Spleen (tissue), 11 donors: Measurements from ENCODE around the gene TBC1D22A. TPM values are rescaled to one million over a fixed set of nuclear protein-coding genes. Genes with fewer than 3 reads are reported as not detected.

Experiments used
- DNase-seq: peaks from one replicate; pipeline ENCODE4 v3.0.0-alpha.2; 2020
- H3K27ac ChIP-seq, 8 donors: fragments of 200-600 bp; sonication (generic) in 7 of 8; 1 replicate in 4 of 8; 2 replicates in 4 of 8; pipeline versions ENCODE4 v1.5.0 to v1.8.0; 2016 to 2021; ENCODE audit warnings: inconsistent platforms in 4 of 8, mild to moderate bottlenecking in 4 of 8, moderate library complexity in 1 of 8
- H3K27me3 ChIP-seq, 7 donors: fragments of 200-600 bp; sonication (generic) in 6 of 7; replicated peaks in 1 of 7; 1 replicate in 4 of 7; 2 replicates in 3 of 7; pipeline versions ENCODE4 v1.5.0 to v1.8.0; 2016 to 2021; ENCODE audit warnings: inconsistent platforms in 3 of 7, mild to moderate bottlenecking in 1 of 7
- H3K36me3 ChIP-seq, 6 donors: fragments of 200-600 bp; sonication (generic) in 5 of 6; 1 replicate in 4 of 6; 2 replicates in 2 of 6; pipeline versions ENCODE4 v1.5.0 to v1.8.0; 2016 to 2021; ENCODE audit warnings: inconsistent platforms in 2 of 6
- H3K4me1 ChIP-seq, 6 donors: fragments of 200-600 bp; sonication (generic) in 5 of 6; 1 replicate in 3 of 6; 2 replicates in 3 of 6; pipeline versions ENCODE4 v1.5.0 to v1.8.0; 2016 to 2021; ENCODE audit warnings: inconsistent platforms in 3 of 6
- H3K4me3 ChIP-seq, 8 donors: fragments of 200-600 bp; sonication (generic) in 7 of 8; 1 replicate in 4 of 8; 2 replicates in 4 of 8; pipeline versions ENCODE4 v1.5.0 to v1.8.0; 2016 to 2021; ENCODE audit warnings: inconsistent platforms in 4 of 8, mild to moderate bottlenecking in 4 of 8, moderate library complexity in 2 of 8
- H3K9me3 ChIP-seq, 8 donors: fragments of 200-600 bp; sonication (generic) in 7 of 8; 1 replicate in 4 of 8; 2 replicates in 4 of 8; pipeline versions ENCODE4 v1.5.0 to v1.8.0; 2016 to 2021; ENCODE audit warnings: inconsistent platforms in 4 of 8
- POLR2A ChIP-seq, 3 donors: fragments of 450-650 bp; IDR thresholded peaks; one replicate each; pipeline ENCODE4 v1.5.1; 2017; ENCODE audit warnings: antibody characterized with exemption in 3 of 3, mild to moderate bottlenecking in 1 of 3
- POLR2AphosphoS5 ChIP-seq, 3 donors: sonication (generic); formaldehyde crosslinking; IDR thresholded peaks; one replicate each; pipeline ENCODE4 v1.5.1; 2017; ENCODE audit warnings: antibody characterized with exemption in 3 of 3
- WGBS, 5 donors: extraction: QIAGEN DNeasy Blood & Tissue Kit in 3 of 5; methylation state at CpG; one replicate each; pipeline versions ENCODE4 v1.1.5 to v1.1.7; 2013 to 2018; 5-methylcytosine and 5-hydroxymethylcytosine counted together
- intact Hi-C: fragments of 100-400 bp; cut with DNase I; formaldehyde crosslinking; loops from one replicate; pipeline ENCODE4 v1.15.0; 2023; ENCODE audit warnings: low total_unique reads
- polyA plus RNA-seq, 3 donors: library from polyadenylated mRNA; stranded (reverse); fragments of 200-250 nt; gene quantifications; one replicate each; pipeline ENCODE4 v1.2.1, GENCODE V29; 2013
- total RNA-seq, 7 donors: library from RNA; depleted of rRNA in 3 of 7; stranded (reverse); fragments of >200 nt in 3 of 7; fragmentation: NEBNext Ultra II Directional in 4 of 7; extraction: Animal tissue kit (Norgen Biotek cat#: 25700) in 4 of 7; gene quantifications; one replicate each; pipeline versions ENCODE4 v1.1.0 to v1.2.1, GENCODE V29; 2016 to 2021
- TF ChIP-seq, protein P1 (sequence below), 11 experiments: fragments of 200-600 bp in 7 of 11; fragments of 450-650 bp in 4 of 11; sonication (generic) in 4 of 11; IDR thresholded peaks in 8 of 11; conservative IDR thresholded peaks in 3 of 11; 1 replicate in 7 of 11; 2 replicates in 4 of 11; pipeline versions ENCODE4 v1.4.0 to v1.8.0; 2016 to 2021; ENCODE audit warnings: antibody characterized with exemption in 11 of 11, inconsistent platforms in 4 of 11, mild to moderate bottlenecking in 1 of 11
- donor health status: healthy with polysubstance abuse.
- donor health status: DM: no; HTN: no; CAD: no; lungs with moderate emphysema.
- donor health status: DM: no; HTN: no; CAD: no.
- donor health status: Bipolar disorder and iron deficiency.
- donor health status: healthy.
- donor health status: DM: no; HTN: no; CAD: no.
- donor health status: DM: yes; HTN: yes; CAD: no.

Gene TBC1D22A
- total and polyA plus RNA-seq, 10 donors = 17.2 to 66.9 (median 49.6) TPM

DNA sequence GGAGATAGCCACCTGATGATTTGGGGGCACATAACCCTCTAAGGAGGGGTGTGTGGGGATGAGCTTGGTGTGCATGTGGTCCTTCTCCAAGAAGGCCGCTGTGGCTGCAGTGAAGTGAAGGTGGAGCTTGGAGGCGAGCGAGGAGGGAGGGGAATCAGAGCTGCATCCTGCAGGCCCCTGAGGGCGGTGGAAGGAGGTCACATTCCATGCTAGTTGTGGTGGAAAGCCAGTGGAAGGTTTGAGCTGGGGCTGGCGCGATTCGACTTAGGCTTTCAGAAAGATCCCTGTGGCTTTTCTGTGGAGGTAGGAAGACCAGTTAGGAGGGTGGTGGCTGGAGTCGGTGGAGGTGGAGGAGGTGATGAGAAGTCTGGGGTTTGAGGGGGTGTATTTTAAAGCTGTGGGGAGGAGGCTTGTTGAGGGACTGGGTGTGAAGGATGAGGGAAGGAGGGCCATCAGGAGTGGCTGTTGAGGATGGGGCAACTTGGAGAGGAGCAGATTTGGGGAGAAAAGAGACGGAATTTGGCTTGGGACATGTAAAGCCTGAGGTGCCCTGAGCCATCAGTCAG is 62.0 kb downstream of the TBC1D22A start:
- DNase-seq = no peak
- H3K27me3 ChIP-seq = no peaks in the 10 kb centered on the region
- H3K36me3 ChIP-seq = peaks cover 0 to 60% (median 14%) of the 10 kb centered on the region in 6 donors
- no peak overlapping the region for H3K27ac ChIP-seq
- H3K4me3 ChIP-seq = no peak overlapping the region
- TF ChIP-seq POLR2AphosphoS5 (IDR thresholded peaks at IDR 0.05) (no peak), POLR2A (IDR thresholded peaks at IDR 0.05) (no peak)
- TF ChIP-seq, protein P1, sequence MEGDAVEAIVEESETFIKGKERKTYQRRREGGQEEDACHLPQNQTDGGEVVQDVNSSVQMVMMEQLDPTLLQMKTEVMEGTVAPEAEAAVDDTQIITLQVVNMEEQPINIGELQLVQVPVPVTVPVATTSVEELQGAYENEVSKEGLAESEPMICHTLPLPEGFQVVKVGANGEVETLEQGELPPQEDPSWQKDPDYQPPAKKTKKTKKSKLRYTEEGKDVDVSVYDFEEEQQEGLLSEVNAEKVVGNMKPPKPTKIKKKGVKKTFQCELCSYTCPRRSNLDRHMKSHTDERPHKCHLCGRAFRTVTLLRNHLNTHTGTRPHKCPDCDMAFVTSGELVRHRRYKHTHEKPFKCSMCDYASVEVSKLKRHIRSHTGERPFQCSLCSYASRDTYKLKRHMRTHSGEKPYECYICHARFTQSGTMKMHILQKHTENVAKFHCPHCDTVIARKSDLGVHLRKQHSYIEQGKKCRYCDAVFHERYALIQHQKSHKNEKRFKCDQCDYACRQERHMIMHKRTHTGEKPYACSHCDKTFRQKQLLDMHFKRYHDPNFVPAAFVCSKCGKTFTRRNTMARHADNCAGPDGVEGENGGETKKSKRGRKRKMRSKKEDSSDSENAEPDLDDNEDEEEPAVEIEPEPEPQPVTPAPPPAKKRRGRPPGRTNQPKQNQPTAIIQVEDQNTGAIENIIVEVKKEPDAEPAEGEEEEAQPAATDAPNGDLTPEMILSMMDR (IDR thresholded peaks at IDR 0.05 in 8 of 11, conservative IDR thresholded peaks at IDR 0.05 in 3 of 11) = no peak
- peaks cover 0 to 5% (median 0%) of the 10 kb centered on the region in 8 donors for H3K9me3 ChIP-seq
- 95 to 97% (median 96%) methylated on average over 9 of the region's 9 CpGs for WGBS, 5 donors
- peaks cover 0 to 23% (median 13%) of the 10 kb centered on the region in 6 donors for H3K4me1 ChIP-seq
- intact Hi-C loops = no loop called here

DNA sequence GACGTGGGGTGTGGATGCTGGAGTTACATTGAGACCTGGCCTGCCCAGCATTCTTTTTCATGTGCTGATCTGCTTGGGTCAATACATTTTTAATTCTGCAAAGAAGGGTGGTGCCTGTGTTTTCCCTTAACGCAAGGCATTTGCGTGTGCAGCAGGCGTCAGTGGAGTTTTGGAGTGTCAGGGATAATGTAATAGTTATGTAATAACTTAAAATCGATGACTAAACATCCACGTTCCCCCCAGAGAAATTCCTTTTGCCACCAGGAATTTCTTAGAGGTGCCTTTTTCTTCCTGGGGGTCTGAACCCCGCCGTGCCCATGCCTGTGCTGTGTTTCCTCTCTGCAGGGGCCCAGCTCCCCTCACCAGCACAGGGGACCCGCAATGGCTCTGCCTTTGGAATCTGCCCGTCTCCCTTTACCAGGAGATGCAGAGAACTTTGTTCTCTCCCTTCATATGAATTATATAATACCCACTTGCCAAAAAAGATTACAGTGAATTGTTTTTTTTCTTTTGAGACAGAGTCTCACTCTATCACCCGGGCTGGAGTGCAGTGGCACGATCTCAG is 62.6 kb downstream of the TBC1D22A start:
- no peak for DNase-seq
- H3K27me3 ChIP-seq = no peaks in the 10 kb centered on the region
- WGBS, 5 donors = 88 to 94% (median 90%) methylated on average over 12 of the region's 12 CpGs
- TF ChIP-seq POLR2AphosphoS5 (IDR thresholded peaks at IDR 0.05) (no peak), POLR2A (IDR thresholded peaks at IDR 0.05) (no peak)
- TF ChIP-seq, protein P1 (IDR thresholded peaks at IDR 0.05 in 8 of 11, conservative IDR thresholded peaks at IDR 0.05 in 3 of 11) = no peak
- intact Hi-C loops = no loop called here
- H3K4me3 ChIP-seq = no peak overlapping the region
- H3K36me3 ChIP-seq = peaks cover 0 to 66% (median 15%) of the 10 kb centered on the region in 6 donors
- H3K9me3 ChIP-seq = peaks cover 0 to 5% (median 0%) of the 10 kb centered on the region in 8 donors
- H3K27ac ChIP-seq = no peak overlapping the region
- H3K4me1 ChIP-seq = peaks cover 3 to 30% (median 18%) of the 10 kb centered on the region in 6 donors

DNA sequence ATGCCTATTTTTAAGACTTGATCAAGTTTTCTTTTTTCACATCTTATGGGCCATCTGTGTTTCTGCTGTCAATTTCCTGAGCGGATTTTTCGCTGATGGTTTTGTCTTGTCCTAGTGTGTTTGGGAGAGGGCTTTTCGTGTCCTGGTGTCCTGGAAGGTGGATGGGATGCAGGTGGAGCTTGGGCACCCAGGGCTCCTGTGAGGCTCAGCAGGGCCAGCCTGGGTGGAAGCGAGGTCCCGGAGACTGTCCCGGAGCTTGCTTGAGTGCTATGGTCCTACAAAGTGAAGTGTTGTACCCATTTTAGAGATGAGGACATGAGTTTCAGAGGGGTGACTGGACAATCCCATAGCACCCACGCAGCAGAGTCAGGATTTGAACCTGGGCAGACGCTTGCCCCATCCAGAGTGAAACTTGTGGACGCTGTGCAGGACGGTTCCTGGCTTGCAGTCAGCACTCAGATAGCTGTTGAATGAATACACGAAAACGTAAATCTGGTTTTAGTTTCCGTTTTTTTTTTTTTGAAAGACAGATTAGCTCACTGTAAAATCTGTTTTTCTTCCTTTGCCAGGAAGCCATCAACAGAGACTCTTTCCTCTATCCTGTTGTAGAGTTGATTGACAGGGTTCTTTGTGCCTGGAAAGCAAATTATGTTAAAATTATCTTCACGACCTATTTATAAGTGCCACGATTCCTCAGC is 64.1 kb downstream of the TBC1D22A start:
- Histone ChIP-seq H3K36me3 (peaks cover 0 to 80% (median 15%) of the 10 kb centered on the region in 6 donors), H3K27ac (no peak overlapping the region), H3K4me1 (peaks cover 3 to 40% (median 25%) of the 10 kb centered on the region in 6 donors), H3K27me3 (no peaks in the 10 kb centered on the region), H3K9me3 (no peaks in the 10 kb centered on the region), H3K4me3 (no peak overlapping the region)
- intact Hi-C loops = no loop called here
- no peak for DNase-seq
- TF ChIP-seq, protein P1 (IDR thresholded peaks at IDR 0.05 in 8 of 11, conservative IDR thresholded peaks at IDR 0.05 in 3 of 11) = no peak
- TF ChIP-seq POLR2A (IDR thresholded peaks at IDR 0.05) (no peak), POLR2AphosphoS5 (IDR thresholded peaks at IDR 0.05) (no peak)
- WGBS, 5 donors = 86 to 93% (median 88%) methylated on average over 15 of the region's 15 CpGs
